SK-N-SH treated with all-trans-retinoic acid at 6 μM for 48 hours (cell line): ENCODE data around the gene NINJ1.

Experiments used
- BACH2 ChIP-seq: fragments of 250-450 bp; sonication (Bioruptor Pico); IDR thresholded peaks from 2 replicates; pipeline ENCODE4 v1.9.0; 2021; ENCODE audit warnings: mild to moderate bottlenecking, borderline replicate concordance
- PATZ1 ChIP-seq: fragments of 250-450 bp; sonication (Bioruptor Pico); IDR thresholded peaks from 2 replicates; pipeline ENCODE4 v1.8.0; 2020; ENCODE audit warnings: mild to moderate bottlenecking, moderate library complexity, borderline replicate concordance
- RARB ChIP-seq: fragments of 250-450 bp; sonication (Bioruptor Pico); IDR thresholded peaks from 2 replicates; pipeline ENCODE4 v1.8.0; 2021; ENCODE audit warnings: mild to moderate bottlenecking, moderate library complexity
- SNAI2 ChIP-seq: fragments of 250-450 bp; sonication (Bioruptor Pico); IDR thresholded peaks from 2 replicates; pipeline ENCODE4 v1.5.0; 2020; ENCODE audit warnings: mild to moderate bottlenecking, moderate library complexity
- ZFP30 ChIP-seq: fragments of 450-650 bp; formaldehyde crosslinking; IDR thresholded peaks from 2 replicates; pipeline ENCODE4 v1.5.0; 2022; ENCODE audit warnings: mild to moderate bottlenecking, moderate library complexity
- TF ChIP-seq, protein P1 (sequence below): fragments of 250-450 bp; sonication (Bioruptor Pico); IDR thresholded peaks from 2 replicates; pipeline ENCODE4 v1.5.0; 2020; ENCODE audit warnings: mild to moderate bottlenecking, moderate library complexity

DNA sequence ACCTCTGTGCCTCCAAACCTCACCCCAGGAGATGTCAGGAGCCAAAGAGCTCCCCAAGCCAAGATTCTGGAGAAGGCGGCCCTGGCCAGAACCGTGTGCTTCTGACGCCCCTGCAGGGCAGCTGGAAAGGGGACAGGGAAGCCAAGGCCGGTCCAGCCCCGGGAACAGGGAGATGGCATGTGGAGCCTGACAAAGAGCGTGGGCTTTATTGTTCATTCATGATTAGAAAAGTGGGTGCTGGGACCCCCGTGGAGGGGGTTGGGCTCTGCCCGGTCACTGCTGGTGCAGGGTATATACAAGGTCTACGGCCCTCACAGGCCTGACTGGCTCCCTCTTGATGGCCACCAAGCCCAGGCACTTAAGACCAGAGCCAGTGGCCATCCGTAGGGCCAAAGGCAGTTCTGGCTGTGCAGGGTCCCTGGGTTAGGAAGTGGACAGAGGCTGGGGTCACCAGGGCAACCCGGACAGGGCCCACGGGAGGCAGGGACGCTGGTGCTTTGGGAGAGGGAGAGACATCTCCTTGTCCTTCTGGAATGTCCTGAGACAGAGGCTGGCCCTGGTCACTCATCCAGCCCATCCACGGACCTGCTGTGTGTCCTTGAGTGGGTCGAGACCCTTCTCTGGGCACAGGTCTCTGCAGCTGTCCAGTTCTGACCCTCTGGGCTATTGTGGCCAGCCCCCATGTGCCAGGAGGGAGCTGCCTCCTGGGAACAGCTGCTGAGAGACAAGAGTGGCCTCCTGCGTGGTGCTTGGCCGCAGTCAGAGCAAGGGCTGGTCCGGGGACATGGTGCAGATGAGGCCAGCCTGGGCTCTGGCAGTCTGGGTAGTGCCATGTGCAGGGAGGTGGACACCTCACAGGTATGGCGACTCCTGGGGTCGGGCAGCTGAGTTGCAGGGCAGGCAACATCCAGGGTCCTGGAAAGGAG lies 12.5 kb downstream of the NINJ1 start:
- TF ChIP-seq, protein P1, sequence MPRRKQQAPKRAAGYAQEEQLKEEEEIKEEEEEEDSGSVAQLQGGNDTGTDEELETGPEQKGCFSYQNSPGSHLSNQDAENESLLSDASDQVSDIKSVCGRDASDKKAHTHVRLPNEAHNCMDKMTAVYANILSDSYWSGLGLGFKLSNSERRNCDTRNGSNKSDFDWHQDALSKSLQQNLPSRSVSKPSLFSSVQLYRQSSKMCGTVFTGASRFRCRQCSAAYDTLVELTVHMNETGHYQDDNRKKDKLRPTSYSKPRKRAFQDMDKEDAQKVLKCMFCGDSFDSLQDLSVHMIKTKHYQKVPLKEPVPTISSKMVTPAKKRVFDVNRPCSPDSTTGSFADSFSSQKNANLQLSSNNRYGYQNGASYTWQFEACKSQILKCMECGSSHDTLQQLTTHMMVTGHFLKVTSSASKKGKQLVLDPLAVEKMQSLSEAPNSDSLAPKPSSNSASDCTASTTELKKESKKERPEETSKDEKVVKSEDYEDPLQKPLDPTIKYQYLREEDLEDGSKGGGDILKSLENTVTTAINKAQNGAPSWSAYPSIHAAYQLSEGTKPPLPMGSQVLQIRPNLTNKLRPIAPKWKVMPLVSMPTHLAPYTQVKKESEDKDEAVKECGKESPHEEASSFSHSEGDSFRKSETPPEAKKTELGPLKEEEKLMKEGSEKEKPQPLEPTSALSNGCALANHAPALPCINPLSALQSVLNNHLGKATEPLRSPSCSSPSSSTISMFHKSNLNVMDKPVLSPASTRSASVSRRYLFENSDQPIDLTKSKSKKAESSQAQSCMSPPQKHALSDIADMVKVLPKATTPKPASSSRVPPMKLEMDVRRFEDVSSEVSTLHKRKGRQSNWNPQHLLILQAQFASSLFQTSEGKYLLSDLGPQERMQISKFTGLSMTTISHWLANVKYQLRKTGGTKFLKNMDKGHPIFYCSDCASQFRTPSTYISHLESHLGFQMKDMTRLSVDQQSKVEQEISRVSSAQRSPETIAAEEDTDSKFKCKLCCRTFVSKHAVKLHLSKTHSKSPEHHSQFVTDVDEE (CRISPR knock-in tag) = no peak
- TF ChIP-seq PATZ1 = no peak
- TF ChIP-seq ZFP30 (CRISPR knock-in tag) = no peak
- TF ChIP-seq RARB (CRISPR knock-in tag) = no peak
- TF ChIP-seq BACH2 (CRISPR knock-in tag) = no peak
- no peak for TF ChIP-seq SNAI2
